ENCODE data around the gene GPR35.

GPR35 gene, protein sequence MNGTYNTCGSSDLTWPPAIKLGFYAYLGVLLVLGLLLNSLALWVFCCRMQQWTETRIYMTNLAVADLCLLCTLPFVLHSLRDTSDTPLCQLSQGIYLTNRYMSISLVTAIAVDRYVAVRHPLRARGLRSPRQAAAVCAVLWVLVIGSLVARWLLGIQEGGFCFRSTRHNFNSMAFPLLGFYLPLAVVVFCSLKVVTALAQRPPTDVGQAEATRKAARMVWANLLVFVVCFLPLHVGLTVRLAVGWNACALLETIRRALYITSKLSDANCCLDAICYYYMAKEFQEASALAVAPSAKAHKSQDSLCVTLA

DNA sequence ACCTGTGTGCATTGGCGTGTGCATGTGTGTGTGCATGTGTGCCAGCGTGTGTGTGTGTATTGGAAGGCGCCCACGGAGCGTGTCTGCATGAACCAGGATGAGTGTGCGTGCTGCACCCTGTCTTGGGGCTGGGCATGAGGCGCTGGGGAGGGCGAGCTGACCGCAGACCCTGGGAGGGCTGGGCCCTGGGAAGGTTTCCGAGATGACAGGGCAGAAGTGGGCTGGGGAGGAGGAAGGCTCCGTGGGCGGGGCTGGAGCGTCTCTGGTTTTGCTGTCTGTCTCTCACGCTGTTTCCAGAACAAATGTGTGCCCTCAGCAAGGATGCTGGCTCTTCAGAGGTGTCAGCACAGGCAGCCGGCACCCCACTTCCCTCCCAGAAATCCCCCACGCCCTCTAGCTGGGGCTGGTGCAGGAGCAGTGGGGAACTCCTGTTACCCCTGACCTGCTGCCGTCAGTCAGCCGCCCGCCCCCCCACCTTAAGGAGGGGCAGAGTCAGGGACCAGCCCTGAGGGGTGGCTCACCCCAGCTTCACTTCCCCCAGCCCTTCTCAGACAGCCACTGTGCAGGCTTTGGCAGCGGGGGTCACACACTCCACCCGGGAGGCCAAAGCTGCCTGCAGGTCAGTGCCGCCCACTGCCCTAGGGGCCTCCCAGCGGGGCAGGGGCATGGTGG, at the start of gene GPR35:
TSS of gene GPR35 (plus strand) at position 531 of the 672 bp plus-strand sequence. CDS start 4,473 bp downstream, outside the sequence.
- Histone ChIP-seq H3K4me3 (ENCODE audit: low read length) (no peak within 1 kb of the TSS), H3K36me3 (ENCODE audit: control insufficient read depth, insufficient read depth, low read length) (no peaks in the 10 kb centered on the region; the same call in 1 of the 2 replicates), H3K9me3 (ENCODE audit: control insufficient read depth, insufficient read depth, low read length) (no peaks in the 10 kb centered on the region; the same call in 1 of the 2 replicates), H3K27me3 (ENCODE audit: control insufficient read depth, insufficient read depth, low read length) (0 out of 2 replicates have a peak, but pooled peaks cover 2% of the 10 kb centered on the region), H3K27ac (ENCODE audit: low read length) (no peak within 1 kb of the TSS), H3K4me1 (ENCODE audit: control insufficient read depth, insufficient read depth, low read length) (no peaks in the 10 kb centered on the region)
- DNase-seq (ENCODE audit: low read depth, low spot score) = no peak
- no CpG with 5 or more reads among the region's 23 CpGs for whole genome bisulfite sequencing (ENCODE audit: insufficient coverage, insufficient read length)

GRCh38 chr2:240576036-240576435, 49.2 kb upstream of the GPR35 start:
- no CpG with 5 or more reads among the region's 6 CpGs for WGBS (ENCODE audit: insufficient coverage, insufficient read length)
- Histone ChIP-seq H3K4me1 (ENCODE audit: control insufficient read depth, insufficient read depth, low read length) (peaks cover 2% of the 10 kb centered on the region; the same call in 1 of the 2 replicates), H3K9me3 (ENCODE audit: control insufficient read depth, insufficient read depth, low read length) (no peaks in the 10 kb centered on the region), H3K27ac (ENCODE audit: low read length) (no peak overlapping the region), H3K27me3 (ENCODE audit: control insufficient read depth, insufficient read depth, low read length) (no peaks in the 10 kb centered on the region), H3K4me3 (ENCODE audit: low read length) (no peak overlapping the region), H3K36me3 (ENCODE audit: control insufficient read depth, insufficient read depth, low read length) (no peaks in the 10 kb centered on the region)
- DNase-seq (ENCODE audit: low read depth, low spot score) = no peak

DNA sequence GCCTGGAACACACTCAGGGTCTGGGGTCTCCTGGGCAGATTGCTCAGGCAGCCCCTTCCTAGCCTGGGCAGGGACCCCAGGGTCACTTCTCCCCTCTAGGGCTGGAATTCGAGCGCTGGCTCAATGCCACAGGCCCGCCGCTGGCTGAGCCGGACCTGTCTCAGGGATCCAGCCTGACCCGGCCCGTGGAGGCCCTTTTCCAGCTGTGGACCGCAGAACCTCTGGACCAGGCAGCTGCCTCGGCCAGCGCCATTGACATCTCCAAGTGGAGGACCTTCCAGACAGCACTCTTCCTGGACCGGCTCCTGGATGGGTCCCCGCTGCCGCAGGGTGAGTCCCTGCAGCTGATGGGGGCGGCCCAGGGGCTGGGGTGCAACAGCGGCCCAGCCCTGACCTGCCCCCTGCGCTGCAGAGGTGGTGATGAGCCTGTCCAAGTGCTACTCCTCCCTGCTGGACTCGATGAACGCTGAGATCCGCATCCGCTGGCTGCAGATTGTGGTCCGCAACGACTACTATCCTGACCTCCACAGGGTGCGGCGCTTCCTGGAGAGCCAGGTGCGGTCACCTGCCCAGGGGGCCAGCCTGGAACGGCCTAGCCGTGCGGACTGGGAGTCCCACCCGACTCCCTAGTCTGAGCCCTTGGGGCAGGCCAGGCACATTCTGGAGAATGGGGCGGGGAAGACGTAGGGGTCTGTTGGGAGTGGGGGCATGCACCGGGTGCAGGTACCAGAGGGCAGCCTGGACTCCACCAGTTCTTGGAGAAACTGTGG, 48.7 kb upstream of the GPR35 start:
- Histone ChIP-seq H3K27ac (ENCODE audit: low read length) (no peak overlapping the region), H3K36me3 (ENCODE audit: control insufficient read depth, insufficient read depth, low read length) (no peaks in the 10 kb centered on the region), H3K27me3 (ENCODE audit: control insufficient read depth, insufficient read depth, low read length) (no peaks in the 10 kb centered on the region), H3K4me1 (ENCODE audit: control insufficient read depth, insufficient read depth, low read length) (peaks cover 2% of the 10 kb centered on the region; the same call in 1 of the 2 replicates), H3K4me3 (ENCODE audit: low read length) (no peak overlapping the region), H3K9me3 (ENCODE audit: control insufficient read depth, insufficient read depth, low read length) (no peaks in the 10 kb centered on the region)
- no CpG with 5 or more reads among the region's 32 CpGs for WGBS (ENCODE audit: insufficient coverage, insufficient read length)
- no peak for DNase-seq (ENCODE audit: low read depth, low spot score)

DNA sequence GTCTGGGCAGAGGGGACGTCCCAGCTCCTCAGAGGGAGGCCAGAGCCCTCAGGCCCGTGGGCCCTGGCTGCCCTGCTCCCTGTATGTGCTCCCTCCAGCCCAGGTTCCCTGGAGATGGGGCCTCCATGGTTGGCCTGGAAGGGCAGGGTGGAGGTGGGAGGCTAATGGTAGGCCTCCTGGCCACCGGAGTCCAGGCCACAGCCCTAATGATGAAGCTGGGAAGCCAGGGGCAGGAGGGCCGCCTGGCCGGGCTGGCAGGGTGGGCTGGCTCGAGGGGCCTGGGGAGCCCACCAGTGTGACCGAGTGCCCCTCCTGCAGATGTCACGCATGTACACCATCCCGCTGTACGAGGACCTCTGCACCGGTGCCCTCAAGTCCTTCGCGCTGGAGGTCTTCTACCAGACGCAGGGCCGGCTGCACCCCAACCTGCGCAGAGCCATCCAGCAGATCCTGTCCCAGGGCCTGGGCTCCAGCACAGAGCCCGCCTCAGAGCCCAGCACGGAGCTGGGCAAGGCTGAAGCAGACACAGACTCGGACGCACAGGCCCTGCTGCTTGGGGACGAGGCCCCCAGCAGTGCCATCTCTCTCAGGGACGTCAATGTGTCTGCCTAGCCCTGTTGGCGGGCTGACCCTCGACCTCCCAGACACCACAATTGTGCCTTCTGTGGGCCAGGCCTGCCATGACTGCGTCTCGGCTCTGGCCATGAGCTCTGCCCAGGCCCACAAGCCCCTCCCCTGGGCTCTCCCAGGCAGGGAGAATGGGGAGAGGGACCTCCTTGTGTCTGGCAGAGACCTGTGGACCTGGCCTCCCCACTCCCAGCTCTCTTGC, 47.8 kb upstream of the GPR35 start:
- Histone ChIP-seq H3K27me3 (ENCODE audit: control insufficient read depth, insufficient read depth, low read length) (no peaks in the 10 kb centered on the region), H3K27ac (ENCODE audit: low read length) (no peak overlapping the region), H3K9me3 (ENCODE audit: control insufficient read depth, insufficient read depth, low read length) (no peaks in the 10 kb centered on the region), H3K4me1 (ENCODE audit: control insufficient read depth, insufficient read depth, low read length) (peaks cover 2% of the 10 kb centered on the region; the same call in 1 of the 2 replicates), H3K4me3 (ENCODE audit: low read length) (no peak overlapping the region; the same call in 1 of the 2 replicates), H3K36me3 (ENCODE audit: control insufficient read depth, insufficient read depth, low read length) (no peaks in the 10 kb centered on the region)
- no CpG with 5 or more reads among the region's 26 CpGs for WGBS (ENCODE audit: insufficient coverage, insufficient read length)
- DNase-seq (ENCODE audit: low read depth, low spot score) = no peak

DNA sequence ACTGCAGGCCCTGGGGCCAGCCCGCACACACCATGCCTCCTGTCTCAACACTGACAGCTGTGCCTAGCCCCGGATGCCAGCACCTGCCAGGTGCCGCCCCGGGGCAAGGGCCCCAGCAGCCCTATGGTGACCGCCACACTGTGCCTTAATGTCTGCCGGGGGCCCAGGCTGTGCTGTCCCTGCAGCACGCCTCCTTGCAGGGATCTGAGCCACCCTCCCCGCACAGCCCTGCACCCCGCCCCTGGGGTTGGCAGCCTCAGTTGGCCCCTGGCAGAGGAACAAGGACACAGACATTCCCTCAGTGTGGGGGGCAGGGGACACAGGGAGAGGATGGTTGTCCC, 47.2 kb upstream of the GPR35 start:
- no peaks in the 10 kb centered on the region for H3K36me3 ChIP-seq (ENCODE audit: control insufficient read depth, insufficient read depth, low read length)
- WGBS (ENCODE audit: insufficient coverage, insufficient read length) = no CpG with 5 or more reads among the region's 9 CpGs
- DNase-seq (ENCODE audit: low read depth, low spot score) = no peak
- H3K4me1 ChIP-seq (ENCODE audit: control insufficient read depth, insufficient read depth, low read length) = peaks cover 2% of the 10 kb centered on the region; the same call in 1 of the 2 replicates
- no peaks in the 10 kb centered on the region for H3K9me3 ChIP-seq (ENCODE audit: control insufficient read depth, insufficient read depth, low read length)
- H3K27me3 ChIP-seq (ENCODE audit: control insufficient read depth, insufficient read depth, low read length) = no peaks in the 10 kb centered on the region
- H3K27ac ChIP-seq (ENCODE audit: low read length) = no peak overlapping the region
- no peak overlapping the region for H3K4me3 ChIP-seq (ENCODE audit: low read length)

GRCh38 chr2:240578488-240578887, 46.8 kb upstream of the GPR35 start:
- DNase-seq (ENCODE audit: low read depth, low spot score) = no peak
- no peaks in the 10 kb centered on the region for H3K36me3 ChIP-seq (ENCODE audit: control insufficient read depth, insufficient read depth, low read length)
- H3K4me1 ChIP-seq (ENCODE audit: control insufficient read depth, insufficient read depth, low read length) = peaks cover 2% of the 10 kb centered on the region; the same call in 1 of the 2 replicates
- no peak overlapping the region for H3K4me3 ChIP-seq (ENCODE audit: low read length)
- no peak overlapping the region for H3K27ac ChIP-seq (ENCODE audit: low read length)
- no peaks in the 10 kb centered on the region for H3K27me3 ChIP-seq (ENCODE audit: control insufficient read depth, insufficient read depth, low read length)
- no peaks in the 10 kb centered on the region for H3K9me3 ChIP-seq (ENCODE audit: control insufficient read depth, insufficient read depth, low read length)
- no CpG with 5 or more reads among the region's 8 CpGs for WGBS (ENCODE audit: insufficient coverage, insufficient read length)

- H3K9me3 ChIP-seq (ENCODE audit: control insufficient read depth, insufficient read depth, low read length) = no peaks in the 10 kb centered on the region
- H3K27ac ChIP-seq (ENCODE audit: low read length) = no peak overlapping the region
- no CpG with 5 or more reads among the region's 12 CpGs for WGBS (ENCODE audit: insufficient coverage, insufficient read length)
- H3K36me3 ChIP-seq (ENCODE audit: control insufficient read depth, insufficient read depth, low read length) = no peaks in the 10 kb centered on the region
- no peak for DNase-seq (ENCODE audit: low read depth, low spot score)
- H3K4me1 ChIP-seq (ENCODE audit: control insufficient read depth, insufficient read depth, low read length) = peaks cover 2% of the 10 kb centered on the region; the same call in 1 of the 2 replicates
- H3K4me3 ChIP-seq (ENCODE audit: low read length) = no peak overlapping the region
- no peaks in the 10 kb centered on the region for H3K27me3 ChIP-seq (ENCODE audit: control insufficient read depth, insufficient read depth, low read length)
Measured at GRCh38 chr2:240579071-240579762, 46.1 kb upstream of the GPR35 start.

DNA sequence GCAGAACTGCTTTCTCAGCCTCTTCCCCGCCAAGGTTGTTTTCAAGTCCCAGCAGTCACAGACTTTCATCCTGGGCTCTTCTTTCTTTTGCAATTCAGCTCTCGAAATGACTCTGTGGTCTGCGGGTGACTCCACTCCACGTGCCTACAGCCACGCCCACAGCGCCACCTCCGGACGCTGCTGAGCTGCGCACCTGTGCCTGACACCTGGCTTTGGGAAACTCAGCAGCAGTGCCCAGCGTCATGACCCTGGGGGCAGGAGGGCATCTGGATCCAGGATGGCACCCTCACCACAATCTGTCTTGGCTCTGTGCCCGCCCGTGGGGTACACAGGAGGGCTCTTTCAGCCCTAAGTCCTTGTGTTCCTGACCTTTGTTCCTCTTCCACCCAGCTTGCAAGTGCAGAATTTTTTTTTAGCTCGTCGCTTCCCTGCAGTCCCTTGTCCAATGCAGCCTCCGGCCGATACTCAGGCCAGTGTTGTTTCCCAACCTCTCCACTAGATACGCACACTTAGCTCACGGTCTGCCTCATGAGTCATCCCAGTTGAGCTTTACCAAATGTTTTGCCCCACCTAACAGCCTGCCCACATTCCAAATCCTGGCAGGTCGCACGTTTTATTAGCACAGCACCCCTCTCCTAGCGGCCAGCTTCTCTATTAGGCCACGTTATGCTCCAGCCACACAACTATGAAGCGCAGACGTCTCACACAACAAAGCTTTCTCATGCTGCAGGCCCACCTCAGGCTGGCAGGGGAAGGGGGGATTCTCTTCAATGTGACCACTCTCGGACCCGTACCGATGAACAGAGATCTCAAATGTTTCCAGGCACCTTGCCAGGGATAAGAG, 45.3 kb upstream of the GPR35 start:
- no peak overlapping the region for H3K4me3 ChIP-seq (ENCODE audit: low read length)
- H3K27ac ChIP-seq (ENCODE audit: low read length) = no peak overlapping the region
- H3K4me1 ChIP-seq (ENCODE audit: control insufficient read depth, insufficient read depth, low read length) = peaks cover 4% of the 10 kb centered on the region
- no peaks in the 10 kb centered on the region for H3K9me3 ChIP-seq (ENCODE audit: control insufficient read depth, insufficient read depth, low read length)
- no peaks in the 10 kb centered on the region for H3K27me3 ChIP-seq (ENCODE audit: control insufficient read depth, insufficient read depth, low read length)
- no CpG with 5 or more reads among the region's 27 CpGs for WGBS (ENCODE audit: insufficient coverage, insufficient read length)
- H3K36me3 ChIP-seq (ENCODE audit: control insufficient read depth, insufficient read depth, low read length) = no peaks in the 10 kb centered on the region
- no peak for DNase-seq (ENCODE audit: low read depth, low spot score)

DNA sequence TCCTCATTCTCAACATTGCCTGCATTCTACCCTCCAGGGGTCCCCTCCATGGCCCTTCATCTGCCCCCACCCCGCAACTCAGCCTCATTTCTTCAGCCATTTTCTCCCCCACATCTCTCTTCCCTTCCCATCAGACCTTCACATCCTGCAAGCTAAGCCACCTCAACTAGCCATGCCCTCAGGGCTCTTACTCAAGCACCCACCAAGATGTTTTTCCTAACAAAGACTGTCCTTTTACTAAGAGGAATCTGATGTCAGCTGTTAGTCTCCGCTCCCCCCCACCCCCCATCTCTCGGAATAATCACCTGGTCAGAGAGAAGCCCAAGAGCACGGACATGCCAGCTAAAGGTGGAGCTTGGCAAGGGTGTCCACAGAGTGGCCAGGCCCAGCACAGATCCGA, 43.5 kb upstream of the GPR35 start:
- no peak for DNase-seq (ENCODE audit: low read depth, low spot score)
- Histone ChIP-seq H3K27ac (ENCODE audit: low read length) (no peak overlapping the region), H3K27me3 (ENCODE audit: control insufficient read depth, insufficient read depth, low read length) (no peaks in the 10 kb centered on the region), H3K4me1 (ENCODE audit: control insufficient read depth, insufficient read depth, low read length) (peaks cover 7% of the 10 kb centered on the region), H3K9me3 (ENCODE audit: control insufficient read depth, insufficient read depth, low read length) (no peaks in the 10 kb centered on the region), H3K4me3 (ENCODE audit: low read length) (no peak overlapping the region), H3K36me3 (ENCODE audit: control insufficient read depth, insufficient read depth, low read length) (no peaks in the 10 kb centered on the region)
- no CpG with 5 or more reads among the region's 5 CpGs for WGBS (ENCODE audit: insufficient coverage, insufficient read length)
